Retinal pigment epithelial cell (primary cell): ENCODE data around the gene PRR13.
A peak's percentile ranks its signal among the peaks of the same experiment; 100 is the strongest.
"Not testable (repeated sequence)": the region's sequence is repeated elsewhere in the genome, so short reads cannot be mapped to it uniquely, and the experiment has no call there.

Source experiments
- DNase-seq: peaks from one replicate; pipeline ENCODE4 v3.0.0-alpha.2; 2010; ENCODE audit warnings: low read depth
- H3K4me3 ChIP-seq: 2 replicates; pipeline ENCODE4 v1.5.1; 2011; ENCODE audit warnings: mild to moderate bottlenecking, low read length, control low read depth, moderate library complexity
- TF ChIP-seq, protein P1 (sequence below): conservative IDR thresholded peaks from 2 replicates; pipeline ENCODE4 v1.5.1; 2011; ENCODE audit warnings: low read depth, low read length, control low read depth, inconsistent platforms

The PRR13 gene

DNA sequence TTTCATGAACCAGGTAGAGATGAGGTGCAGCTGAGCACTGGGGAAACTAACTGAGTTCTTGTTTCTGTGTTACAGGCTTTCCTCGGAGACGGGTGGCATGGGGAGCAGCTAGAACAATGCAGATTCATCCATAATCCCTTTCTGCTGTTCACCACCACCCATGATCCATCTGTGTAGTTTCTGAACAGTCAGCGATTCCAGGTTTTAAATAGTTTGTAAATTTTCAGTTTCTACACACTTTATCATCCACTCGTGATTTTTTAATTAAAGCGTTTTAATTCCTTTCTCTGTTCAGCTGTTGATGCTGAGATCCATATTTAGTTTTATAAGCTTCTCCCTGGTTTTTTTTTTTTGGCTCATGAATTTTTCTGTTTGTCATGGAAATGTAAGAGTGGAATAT, 37.8 kb downstream of the PRR13 start:
- TF ChIP-seq, protein P1, sequence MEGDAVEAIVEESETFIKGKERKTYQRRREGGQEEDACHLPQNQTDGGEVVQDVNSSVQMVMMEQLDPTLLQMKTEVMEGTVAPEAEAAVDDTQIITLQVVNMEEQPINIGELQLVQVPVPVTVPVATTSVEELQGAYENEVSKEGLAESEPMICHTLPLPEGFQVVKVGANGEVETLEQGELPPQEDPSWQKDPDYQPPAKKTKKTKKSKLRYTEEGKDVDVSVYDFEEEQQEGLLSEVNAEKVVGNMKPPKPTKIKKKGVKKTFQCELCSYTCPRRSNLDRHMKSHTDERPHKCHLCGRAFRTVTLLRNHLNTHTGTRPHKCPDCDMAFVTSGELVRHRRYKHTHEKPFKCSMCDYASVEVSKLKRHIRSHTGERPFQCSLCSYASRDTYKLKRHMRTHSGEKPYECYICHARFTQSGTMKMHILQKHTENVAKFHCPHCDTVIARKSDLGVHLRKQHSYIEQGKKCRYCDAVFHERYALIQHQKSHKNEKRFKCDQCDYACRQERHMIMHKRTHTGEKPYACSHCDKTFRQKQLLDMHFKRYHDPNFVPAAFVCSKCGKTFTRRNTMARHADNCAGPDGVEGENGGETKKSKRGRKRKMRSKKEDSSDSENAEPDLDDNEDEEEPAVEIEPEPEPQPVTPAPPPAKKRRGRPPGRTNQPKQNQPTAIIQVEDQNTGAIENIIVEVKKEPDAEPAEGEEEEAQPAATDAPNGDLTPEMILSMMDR = no peak
- no peak for DNase-seq
- no peak overlapping the region for H3K4me3 ChIP-seq

DNA sequence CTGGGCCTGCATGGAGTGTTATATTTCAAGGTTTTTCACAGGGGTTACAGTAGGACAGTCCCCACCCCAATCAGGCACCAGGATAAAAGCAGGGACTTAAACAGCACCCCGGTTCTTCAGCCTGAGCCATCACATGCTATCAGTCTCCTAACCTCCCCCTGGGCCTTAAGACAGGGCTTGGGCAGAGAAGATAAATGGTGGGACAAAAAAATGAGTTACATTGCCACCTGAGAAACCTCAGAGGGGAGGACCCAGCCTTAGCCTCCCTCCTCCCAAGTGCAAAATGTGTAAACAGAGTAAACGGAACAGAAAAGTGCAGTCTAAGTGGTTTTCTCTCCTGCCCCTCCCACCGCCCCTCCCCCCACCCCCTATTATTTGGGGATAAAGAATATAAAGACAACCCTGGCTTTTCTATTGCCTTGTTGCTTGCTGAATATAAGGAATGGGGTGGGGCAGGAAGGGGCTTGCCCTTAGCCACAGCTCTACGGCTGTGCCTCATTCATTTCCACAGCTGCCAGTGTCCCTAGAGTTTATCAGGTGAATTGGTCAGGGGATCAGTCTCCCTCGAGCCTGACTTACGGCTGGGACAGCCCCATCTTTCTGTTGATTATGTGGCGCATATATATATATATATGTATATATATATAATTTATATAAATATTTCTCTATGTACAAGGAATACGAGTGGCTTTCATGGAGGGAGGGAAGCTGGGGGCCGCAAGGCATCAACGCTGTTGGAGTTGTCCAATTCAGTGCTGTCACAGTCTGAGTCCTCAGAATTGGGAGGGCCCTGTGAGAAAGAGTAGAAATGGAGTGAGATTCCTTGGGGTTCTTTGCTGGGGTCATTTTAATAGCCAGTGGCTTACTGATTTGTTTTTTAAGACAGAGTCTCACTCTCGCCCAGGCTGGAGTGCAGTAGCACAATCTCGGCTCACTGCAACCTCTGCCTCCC, 39.2 kb downstream of the PRR13 start:
- no peak for DNase-seq
- TF ChIP-seq, protein P1 = no peak
- no peak overlapping the region for H3K4me3 ChIP-seq

DNA sequence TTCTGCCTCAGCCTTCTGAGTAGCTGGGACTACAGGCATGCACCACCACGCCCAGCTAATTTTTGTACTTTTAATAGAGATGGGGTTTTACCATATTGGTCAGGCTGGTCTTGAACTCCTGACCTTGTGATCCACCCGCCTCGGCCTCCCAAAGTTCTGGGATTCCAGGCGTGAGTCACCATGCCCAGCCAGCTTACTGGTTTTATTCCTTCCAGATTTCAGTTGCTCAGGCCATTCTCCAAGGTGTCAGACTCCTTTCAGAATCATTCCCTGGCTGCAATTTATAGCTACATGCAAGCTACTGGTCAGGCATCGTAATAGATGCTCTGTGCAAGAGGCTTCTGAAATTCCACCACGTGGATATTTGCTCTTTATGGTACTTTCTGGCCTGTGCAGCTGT, 39.9 kb downstream of the PRR13 start:
- not testable (repeated sequence) for DNase-seq, H3K4me3 ChIP-seq

DNA sequence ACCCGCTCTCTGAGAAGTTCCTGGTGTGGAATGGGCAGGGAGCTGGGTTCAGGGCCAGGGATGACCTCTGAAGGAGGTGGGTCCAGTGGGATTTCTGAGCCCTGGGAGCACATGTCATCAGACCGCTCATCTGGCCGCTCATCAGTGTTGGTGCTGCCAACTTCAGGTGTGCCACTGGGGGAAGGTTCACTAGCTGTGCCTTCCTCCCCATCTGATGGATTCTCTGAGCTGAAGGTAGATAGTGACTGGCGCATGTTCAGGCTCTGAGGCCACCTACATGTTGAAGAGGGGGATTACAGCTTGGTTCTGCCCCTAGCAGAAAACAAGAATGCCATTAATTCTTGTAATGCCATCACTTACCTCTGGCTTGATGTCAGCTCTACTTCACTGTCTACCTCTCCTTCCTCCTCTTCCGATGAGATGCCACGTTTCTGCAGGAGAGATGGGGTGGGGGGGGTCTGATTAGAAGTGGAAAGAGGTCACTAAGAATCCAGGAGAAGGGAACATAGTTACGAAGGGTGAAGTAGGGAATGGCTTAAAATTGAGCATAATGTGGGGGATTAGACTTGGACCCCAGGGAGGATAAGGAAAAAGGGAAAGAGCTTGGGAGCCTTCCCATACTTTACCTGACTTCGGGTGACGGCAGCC, 40.5 kb downstream of the PRR13 start:
- TF ChIP-seq, protein P1 = peak; percentile 51

DNA sequence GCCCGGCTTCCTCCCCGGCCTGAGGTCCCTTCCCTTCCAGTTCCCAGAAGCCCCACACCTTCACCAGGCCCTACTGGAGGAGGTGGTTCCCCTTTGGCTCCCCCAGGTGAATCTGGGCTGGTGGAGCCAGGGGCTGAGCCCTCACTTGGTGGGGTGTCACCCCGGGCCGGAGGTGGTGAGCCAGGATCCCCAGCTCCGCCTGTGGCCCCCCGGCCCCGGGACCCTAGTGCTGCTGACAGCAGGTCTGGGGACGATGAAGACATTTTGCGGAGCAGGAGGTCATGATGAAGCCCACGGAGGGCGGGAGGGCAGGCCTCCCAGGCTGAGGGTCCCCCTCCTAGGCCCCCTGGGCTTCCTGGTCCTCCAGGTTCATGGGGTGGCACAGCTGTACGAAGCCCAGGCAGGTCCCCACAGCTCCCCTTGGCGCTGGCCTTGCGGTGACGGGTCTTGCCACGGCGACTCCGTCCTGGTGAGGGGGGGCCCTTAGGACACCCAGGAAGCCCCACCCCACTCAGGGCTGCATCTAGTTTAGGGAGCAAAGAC, 41.2 kb downstream of the PRR13 start:
- no peak for DNase-seq
- TF ChIP-seq, protein P1 = no peak
- no peak overlapping the region for H3K4me3 ChIP-seq

More for the DNA sequence above, 40.5 kb downstream of the PRR13 start:
- DNase-seq = no peak
- H3K4me3 ChIP-seq = no peak overlapping the region

DNA sequence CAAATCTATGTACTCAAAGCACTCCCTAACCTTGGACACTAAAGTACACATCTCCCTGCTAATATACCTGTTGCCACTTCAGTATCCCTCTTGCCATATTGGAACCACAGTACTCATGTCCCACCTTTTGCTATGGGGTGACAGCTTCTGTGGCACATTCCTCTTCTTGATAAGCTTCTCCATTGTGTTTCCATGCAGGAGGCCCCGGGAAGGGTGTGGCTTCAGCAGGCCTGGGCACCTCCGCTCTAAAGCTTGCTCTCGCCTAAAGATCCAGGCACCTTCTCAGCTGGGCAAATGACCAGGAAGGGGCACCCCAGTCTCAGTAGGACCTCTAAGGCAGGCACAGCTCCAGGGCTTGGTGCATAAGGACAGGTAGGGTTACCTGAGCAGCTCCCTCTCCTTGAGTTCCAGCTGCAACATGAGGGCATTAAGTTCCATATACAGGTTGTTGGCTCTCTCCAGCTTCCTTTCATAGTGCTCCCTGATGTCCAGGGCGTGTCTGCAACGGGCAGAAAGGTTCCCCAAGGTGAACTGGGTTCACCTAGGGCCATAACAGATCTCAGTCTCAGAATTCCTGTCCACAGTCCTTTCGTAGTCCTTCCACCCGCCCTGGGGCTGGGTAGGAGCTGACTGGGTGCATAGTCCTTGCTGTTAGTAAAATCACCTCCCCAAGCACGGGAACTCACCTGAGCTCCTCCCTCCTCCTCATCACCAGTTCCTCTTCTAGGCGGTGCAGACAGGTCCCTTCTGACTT, 41.9 kb downstream of the PRR13 start:
- DNase-seq = no peak
- TF ChIP-seq, protein P1 = no peak

DNA sequence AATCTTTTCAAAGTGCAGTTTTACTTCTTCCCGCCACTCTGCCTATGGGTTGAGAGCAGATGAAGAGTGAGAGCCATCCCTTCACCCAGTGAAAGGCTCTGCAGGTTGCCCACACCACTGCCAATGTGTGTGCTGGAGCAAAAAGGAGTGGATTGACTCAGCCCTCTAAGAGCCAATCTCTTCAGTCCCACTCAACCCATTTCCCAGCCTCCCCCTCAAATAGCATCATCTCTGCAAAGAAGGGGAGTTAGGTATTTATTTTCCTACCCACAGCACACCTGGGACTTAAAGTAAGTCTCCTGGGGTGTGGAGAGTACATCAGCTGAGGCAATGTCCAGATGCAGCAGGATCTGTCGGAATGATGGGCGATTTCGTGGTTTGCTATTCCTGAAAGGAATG, 42.4 kb downstream of the PRR13 start:
- TF ChIP-seq, protein P1 = no peak
- no peak for DNase-seq

More for the DNA sequence above, 41.9 kb downstream of the PRR13 start:
- H3K4me3 ChIP-seq = no peak overlapping the region

More for the DNA sequence above, 42.4 kb downstream of the PRR13 start:
- no peak overlapping the region for H3K4me3 ChIP-seq
